ENCODE data around the gene LRIG1. TPM values are rescaled to one million over a fixed set of nuclear protein-coding genes. Genes with fewer than 3 reads are reported as not detected.

The LRIG1 gene
- total and polyA plus RNA-seq, 2 experiments from 2014 or later = 8.2 to 13.3 TPM

GRCh38 chr3:66494959-66495667 lies 5.7 kb downstream of the LRIG1 start:
- 38% methylated on average over 7 of the region's 7 CpGs for WGBS (ENCODE audit: low lambda C conversion rate, missing lambda C conversion rate)
- no peaks in the 10 kb centered on the region for H3K9me2 ChIP-seq (replicated peaks; ENCODE audit: insufficient read depth)
- peaks cover 5% of the 10 kb centered on the region for H4K20me1 ChIP-seq (ENCODE audit: insufficient read depth, poor library complexity, severe bottlenecking)
- no peak for DNase-seq (ENCODE audit: low spot score)
- TF ChIP-seq CTCF (IDR thresholded peaks at IDR 0.05; ENCODE audit: poor library complexity) (no peak), EZH2 (IDR thresholded peaks at IDR 0.05; ENCODE audit: borderline replicate concordance) (no peak), EZH2phosphoT487 (IDR thresholded peaks at IDR 0.05; ENCODE audit: low read depth, severe bottlenecking, unreplicated experiment) (no peak)
- no peaks in the 10 kb centered on the region for H3K27me3 ChIP-seq
- no peak overlapping the region for H3K27ac ChIP-seq
- no peaks in the 10 kb centered on the region for H3K9me3 ChIP-seq (ENCODE audit: low read depth)
- H3K79me2 ChIP-seq = peaks cover 83% of the 10 kb centered on the region
- H3K36me3 ChIP-seq (replicated peaks; ENCODE audit: insufficient read depth, low read depth) = no peaks in the 10 kb centered on the region
- H3K4me3 ChIP-seq = no peak overlapping the region
- H3K4me1 ChIP-seq (ENCODE audit: insufficient read depth) = peaks cover 45% of the 10 kb centered on the region
- no peak overlapping the region for H2AFZ ChIP-seq
- H3K4me2 ChIP-seq = peak overlapping the region; percentile 13

- H3K4me3 ChIP-seq = no peak overlapping the region
- no peaks in the 10 kb centered on the region for H3K9me3 ChIP-seq (ENCODE audit: low read depth)
- TF ChIP-seq CTCF (IDR thresholded peaks at IDR 0.05; ENCODE audit: poor library complexity) = no peak
- no peak for TF ChIP-seq EZH2phosphoT487 (IDR thresholded peaks at IDR 0.05; ENCODE audit: low read depth, severe bottlenecking, unreplicated experiment)
- TF ChIP-seq EZH2 (IDR thresholded peaks at IDR 0.05; ENCODE audit: borderline replicate concordance) = no peak
- H3K36me3 ChIP-seq (replicated peaks; ENCODE audit: insufficient read depth, low read depth) = no peaks in the 10 kb centered on the region
- DNase-seq (ENCODE audit: low spot score) = no peak
- H3K4me1 ChIP-seq (ENCODE audit: insufficient read depth) = peaks cover 41% of the 10 kb centered on the region
- H3K9me2 ChIP-seq (replicated peaks; ENCODE audit: insufficient read depth) = no peaks in the 10 kb centered on the region
- no peak overlapping the region for H3K4me2 ChIP-seq
- peaks cover 5% of the 10 kb centered on the region for H4K20me1 ChIP-seq (ENCODE audit: insufficient read depth, poor library complexity, severe bottlenecking)
- peaks cover 82% of the 10 kb centered on the region for H3K79me2 ChIP-seq
- H3K27ac ChIP-seq = no peak overlapping the region
- no peak overlapping the region for H2AFZ ChIP-seq
- 77% methylated on average over 4 of the region's 5 CpGs for WGBS (ENCODE audit: low lambda C conversion rate, missing lambda C conversion rate)
- H3K27me3 ChIP-seq = no peaks in the 10 kb centered on the region
Measured at GRCh38 chr3:66493458-66494099, 7.2 kb downstream of the LRIG1 start.

- no peaks in the 10 kb centered on the region for H3K27me3 ChIP-seq
- 64% methylated on average over 7 of the region's 7 CpGs for WGBS (ENCODE audit: low lambda C conversion rate, missing lambda C conversion rate)
- H3K9me3 ChIP-seq (ENCODE audit: low read depth) = no peaks in the 10 kb centered on the region
- H4K20me1 ChIP-seq (ENCODE audit: insufficient read depth, poor library complexity, severe bottlenecking) = peaks cover 5% of the 10 kb centered on the region
- no peaks in the 10 kb centered on the region for H3K36me3 ChIP-seq (replicated peaks; ENCODE audit: insufficient read depth, low read depth)
- H3K27ac ChIP-seq = no peak overlapping the region
- DNase-seq (ENCODE audit: low spot score) = no peak
- H3K79me2 ChIP-seq = peaks cover 80% of the 10 kb centered on the region
- peaks cover 34% of the 10 kb centered on the region for H3K4me1 ChIP-seq (ENCODE audit: insufficient read depth)
- H3K4me3 ChIP-seq = no peak overlapping the region
- no peak for TF ChIP-seq EZH2 (IDR thresholded peaks at IDR 0.05; ENCODE audit: borderline replicate concordance)
- TF ChIP-seq CTCF (IDR thresholded peaks at IDR 0.05; ENCODE audit: poor library complexity) = no peak
- TF ChIP-seq EZH2phosphoT487 (IDR thresholded peaks at IDR 0.05; ENCODE audit: low read depth, severe bottlenecking, unreplicated experiment) = no peak
- no peak overlapping the region for H3K4me2 ChIP-seq
- no peak overlapping the region for H2AFZ ChIP-seq
- H3K9me2 ChIP-seq (replicated peaks; ENCODE audit: insufficient read depth) = no peaks in the 10 kb centered on the region
Measured at GRCh38 chr3:66492672-66493071, 8.2 kb downstream of the LRIG1 start.
